GM12873 (cell line): ENCODE results near the gene TOP2B.

ENCODE experiments used
- TF ChIP-seq, protein P1 (sequence below): IDR thresholded peaks from 2 replicates; pipeline ENCODE4 v1.5.1; 2012; ENCODE audit warnings: low read depth, mild to moderate bottlenecking, moderate library complexity, low read length, control low read depth; ENCODE audit not compliant: insufficient read depth; ENCODE audit errors: missing control alignments

Gene TOP2B

DNA sequence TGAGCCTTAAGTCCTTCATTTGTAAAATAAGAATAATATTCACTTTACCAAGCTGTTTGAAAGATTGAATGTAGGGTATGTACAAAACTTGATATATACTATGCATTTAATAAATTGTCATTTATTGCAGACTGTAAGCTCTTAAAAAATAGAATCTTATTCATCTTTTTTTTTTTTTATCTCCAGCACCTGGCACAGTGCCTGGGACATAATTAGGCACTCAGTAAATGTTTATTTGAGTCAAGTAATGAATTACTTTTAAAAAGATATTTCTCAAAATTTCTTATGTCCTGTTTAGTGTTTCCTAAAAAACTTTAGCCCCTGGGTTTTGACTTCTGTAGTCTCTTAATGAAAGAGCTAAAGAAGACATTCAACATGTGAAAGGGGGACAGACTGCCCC, 71.7 kb downstream of the TOP2B start:
- TF ChIP-seq, protein P1, sequence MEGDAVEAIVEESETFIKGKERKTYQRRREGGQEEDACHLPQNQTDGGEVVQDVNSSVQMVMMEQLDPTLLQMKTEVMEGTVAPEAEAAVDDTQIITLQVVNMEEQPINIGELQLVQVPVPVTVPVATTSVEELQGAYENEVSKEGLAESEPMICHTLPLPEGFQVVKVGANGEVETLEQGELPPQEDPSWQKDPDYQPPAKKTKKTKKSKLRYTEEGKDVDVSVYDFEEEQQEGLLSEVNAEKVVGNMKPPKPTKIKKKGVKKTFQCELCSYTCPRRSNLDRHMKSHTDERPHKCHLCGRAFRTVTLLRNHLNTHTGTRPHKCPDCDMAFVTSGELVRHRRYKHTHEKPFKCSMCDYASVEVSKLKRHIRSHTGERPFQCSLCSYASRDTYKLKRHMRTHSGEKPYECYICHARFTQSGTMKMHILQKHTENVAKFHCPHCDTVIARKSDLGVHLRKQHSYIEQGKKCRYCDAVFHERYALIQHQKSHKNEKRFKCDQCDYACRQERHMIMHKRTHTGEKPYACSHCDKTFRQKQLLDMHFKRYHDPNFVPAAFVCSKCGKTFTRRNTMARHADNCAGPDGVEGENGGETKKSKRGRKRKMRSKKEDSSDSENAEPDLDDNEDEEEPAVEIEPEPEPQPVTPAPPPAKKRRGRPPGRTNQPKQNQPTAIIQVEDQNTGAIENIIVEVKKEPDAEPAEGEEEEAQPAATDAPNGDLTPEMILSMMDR, result no peak

DNA sequence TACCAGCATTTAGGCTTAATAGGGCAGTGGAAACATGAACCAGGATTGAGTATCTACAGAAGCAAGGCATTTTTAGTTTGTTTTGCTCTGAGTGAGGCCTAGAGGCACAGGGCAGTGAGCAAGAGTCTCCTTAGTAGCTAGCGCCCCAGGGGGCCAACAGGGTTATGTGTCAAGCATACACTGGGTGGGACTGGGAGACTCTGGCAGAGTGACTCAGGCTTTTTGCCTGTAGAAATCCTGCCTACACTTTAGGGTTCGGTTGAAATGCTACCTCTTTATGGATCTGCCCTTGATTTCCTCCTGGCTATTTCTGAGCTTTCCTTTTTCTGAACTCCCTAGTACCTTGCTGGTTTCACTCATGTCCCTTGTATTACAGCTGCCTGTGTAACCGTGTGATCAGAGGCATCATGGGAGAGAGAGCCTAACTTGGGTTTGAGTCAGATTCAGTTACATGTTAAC, 72.2 kb downstream of the TOP2B start:
- TF ChIP-seq, protein P1, result no peak

DNA sequence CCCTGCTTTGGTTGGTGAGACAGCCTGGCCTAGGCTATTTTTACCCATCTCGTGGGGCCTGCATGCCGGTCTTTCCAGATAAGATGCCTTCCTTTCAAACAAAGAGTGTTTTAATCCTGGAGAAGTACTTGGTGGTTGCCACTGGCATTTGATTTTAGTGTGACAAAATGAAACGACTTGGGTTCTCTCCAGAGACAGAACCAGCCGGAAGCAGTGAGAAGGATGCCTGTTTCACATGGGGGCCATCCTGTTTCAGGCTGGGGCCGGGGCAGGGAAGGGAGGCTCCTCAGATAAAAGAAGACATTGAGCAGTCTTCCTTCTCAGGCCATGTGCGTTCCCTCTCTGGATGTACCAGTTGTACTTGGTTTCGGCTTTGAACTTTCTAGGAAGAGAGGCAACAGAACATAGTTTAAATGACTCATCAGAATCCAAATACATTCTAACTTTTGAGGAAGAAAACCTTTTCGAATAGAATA, 74.9 kb downstream of the TOP2B start:
- TF ChIP-seq, protein P1, result no peak

DNA sequence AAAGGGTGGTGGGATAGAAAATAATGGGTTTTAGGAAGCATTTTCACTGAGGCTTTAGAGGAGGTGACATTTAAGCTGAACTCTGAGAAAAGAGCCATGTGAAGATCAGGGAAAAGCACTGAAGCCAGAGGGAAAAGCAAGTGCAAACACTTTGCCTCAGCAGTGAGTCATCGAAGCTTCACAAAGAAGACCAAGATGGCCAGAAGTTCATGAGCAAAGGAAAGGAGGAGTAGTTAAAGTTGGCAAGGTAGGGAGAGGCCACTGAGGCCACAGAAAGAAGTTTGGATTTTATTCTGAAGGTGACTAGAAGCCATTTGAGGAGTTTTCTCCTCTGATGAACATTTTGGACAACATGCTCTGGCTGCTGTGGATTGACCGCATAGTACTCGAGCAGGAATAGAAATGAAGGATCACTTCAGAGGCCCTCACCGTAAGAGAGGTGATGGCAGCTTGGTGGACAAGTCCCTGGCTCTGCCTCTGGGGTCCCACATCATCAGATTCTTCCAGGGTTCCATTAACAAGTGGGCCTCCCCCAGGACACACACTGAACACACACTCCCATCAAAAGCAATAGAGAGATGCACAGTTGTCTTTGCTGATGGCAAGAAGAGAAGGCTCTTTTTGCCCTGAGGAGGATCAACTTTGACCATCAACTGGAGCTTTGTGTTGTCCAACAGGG, 75.5 kb downstream of the TOP2B start:
- TF ChIP-seq, protein P1, result no peak

DNA sequence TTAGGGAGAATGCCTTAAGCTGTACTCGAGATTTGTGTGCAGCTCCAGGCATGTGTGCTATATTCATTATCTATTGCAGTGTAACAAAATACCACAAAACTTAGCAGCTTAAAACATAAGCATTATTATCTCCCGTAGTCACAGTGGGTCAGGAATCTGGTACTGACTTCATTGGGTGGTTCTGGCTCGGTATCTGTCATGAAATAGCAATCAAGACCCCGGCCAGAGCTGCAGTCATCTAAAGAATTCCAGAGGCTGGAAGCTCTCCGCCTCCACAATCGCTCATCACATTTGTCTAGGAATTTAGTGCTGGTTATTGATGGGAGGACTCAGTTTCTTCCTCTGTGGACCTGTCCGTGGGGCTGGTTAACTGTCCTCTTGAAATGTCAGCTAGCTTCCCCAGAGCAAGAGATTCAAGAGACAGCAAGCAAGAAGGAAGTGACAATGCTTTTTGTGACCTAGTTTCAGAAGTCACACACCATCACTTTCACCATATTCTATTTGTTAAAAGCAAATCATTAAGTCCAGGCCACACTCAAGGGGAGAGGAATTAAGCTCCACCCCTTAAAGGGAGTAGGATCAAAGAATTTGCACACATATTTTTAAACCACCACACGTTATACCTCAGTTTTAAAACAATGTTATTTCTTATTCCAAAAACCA, 76.1 kb downstream of the TOP2B start:
- TF ChIP-seq, protein P1, result no peak

DNA sequence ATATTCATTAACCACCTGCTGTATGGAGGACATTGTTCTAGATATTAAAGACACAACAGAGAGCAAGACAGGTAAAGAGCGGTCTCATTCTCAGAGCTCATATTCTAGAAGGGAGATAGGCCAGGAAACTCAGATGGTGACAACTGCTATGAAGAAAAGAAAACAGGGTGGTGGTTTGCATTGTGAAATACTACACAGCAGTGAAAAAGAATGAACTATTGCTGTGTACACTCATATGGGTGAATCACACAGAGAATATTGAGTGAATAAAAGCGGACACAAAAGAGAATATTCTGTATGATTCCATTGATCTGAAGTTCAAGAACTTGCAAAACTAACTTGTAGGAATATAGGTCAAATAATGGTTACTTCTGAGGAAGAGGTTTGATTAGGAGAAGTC, 76.7 kb downstream of the TOP2B start:
- TF ChIP-seq, protein P1, result no peak

DNA sequence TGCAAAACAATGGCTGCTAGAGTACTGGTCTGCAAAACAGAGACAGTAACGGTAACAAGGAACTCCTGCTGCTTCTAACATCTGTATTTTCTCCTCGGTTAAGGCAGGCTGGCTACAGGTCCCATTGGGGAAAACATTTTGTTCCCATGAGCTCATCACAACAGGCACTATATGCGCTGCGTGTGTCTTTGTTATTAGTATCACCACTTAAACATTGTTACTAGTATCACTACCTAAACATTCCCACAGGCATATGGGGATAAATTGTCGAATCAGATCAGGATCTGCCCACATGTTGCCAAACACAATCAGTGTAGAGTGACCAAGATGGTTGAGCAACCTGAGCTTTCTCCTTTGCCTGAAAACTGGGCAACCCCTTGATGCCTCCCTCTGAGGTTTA, 77.2 kb downstream of the TOP2B start:
- TF ChIP-seq, protein P1, result no peak
